NCI-H460 (cell line): ENCODE measurements around the gene NPPB. TPM values are rescaled to one million over a fixed set of nuclear protein-coding genes. Genes with fewer than 3 reads are reported as not detected.

Experiments
- DNase-seq: peaks from one replicate; pipeline ENCODE4 v3.0.0-alpha.2; 2016; ENCODE audit warnings: low read depth; ENCODE audit errors: extremely low read depth
- total RNA-seq: library from RNA; depleted of rRNA; stranded (reverse); fragments of >200 nt; shearing (Covaris generic); gene quantifications from 2 replicates; pipeline ENCODE4 v1.2.3, GENCODE V29; 2014

NPPB gene
- total RNA-seq, 1 experiment from 2014 or later, result not detected

- no peak for DNase-seq
Observed at GRCh38 chr1:11881749-11882441, 23.1 kb upstream of the NPPB start.

GRCh38 chr1:11880911-11881748 is 22.4 kb upstream of the NPPB start:
- no peak for DNase-seq

- no peak for DNase-seq
Observed at GRCh38 chr1:11880181-11880575, 21.4 kb upstream of the NPPB start.

GRCh38 chr1:11879311-11880180 is 20.8 kb upstream of the NPPB start:
- DNase-seq, result no peak

- no peak for DNase-seq
Observed at GRCh38 chr1:11878891-11879190, 20.1 kb upstream of the NPPB start.

- no peak for DNase-seq
Observed at GRCh38 chr1:11878081-11878890, 19.5 kb upstream of the NPPB start.

- no peak for DNase-seq
Observed at GRCh38 chr1:11877074-11877473, 18.3 kb upstream of the NPPB start.

GRCh38 chr1:11875094-11875493 is 16.3 kb upstream of the NPPB start:
- no peak for DNase-seq

- no peak for DNase-seq
Observed at GRCh38 chr1:11874624-11875023, 15.9 kb upstream of the NPPB start.

GRCh38 chr1:11874258-11874562 is 15.5 kb upstream of the NPPB start:
- no peak for DNase-seq

GRCh38 chr1:11873395-11874257 is 14.9 kb upstream of the NPPB start:
- DNase-seq, result no peak

- no peak for DNase-seq
Observed at GRCh38 chr1:11872545-11872944, 13.8 kb upstream of the NPPB start.

GRCh38 chr1:11869650-11870207 is 11.0 kb upstream of the NPPB start:
- DNase-seq, result no peak

- DNase-seq, result no peak
Observed at GRCh38 chr1:11869104-11869503, 10.4 kb upstream of the NPPB start.

- no peak for DNase-seq
Observed at GRCh38 chr1:11868331-11868980, 9.7 kb upstream of the NPPB start.

- DNase-seq, result no peak
Observed at GRCh38 chr1:11862890-11863289, 4.1 kb upstream of the NPPB start.

GRCh38 chr1:11860587-11860986 is 1.8 kb upstream of the NPPB start:
- DNase-seq, result no peak

- DNase-seq, result no peak
Observed at GRCh38 chr1:11860083-11860482, 1.3 kb upstream of the NPPB start.
